Naive B cell (primary cell): Measurements from ENCODE around the gene TMEM186. TPM values are rescaled to one million over a fixed set of nuclear protein-coding genes. Genes with fewer than 3 reads are reported as not detected.
"Not testable (repeated sequence)": the region's sequence is repeated elsewhere in the genome, so short reads cannot be mapped to it uniquely, and the experiment has no call there.

Source experiments
- ATAC-seq, 2 donors: fragments of 150-1000 bp; cut with Tn5 transposase; 2 replicates each; pipeline ENCODE4 v1.10.0; 2021; ENCODE audit warnings: low read depth in 2 of 2, mild to moderate bottlenecking in 2 of 2, moderate library complexity in 2 of 2
- DNase-seq: peaks from one replicate; pipeline ENCODE4 v3.0.0; 2022
- H3K27ac Mint-ChIP-seq, 6 donors: one replicate each; pipeline ENCODE4 v1.8.0; 2020 to 2022; ENCODE audit warnings: mild to moderate bottlenecking in 6 of 6, mixed read lengths in 6 of 6, moderate library complexity in 5 of 6, inconsistent platforms in 2 of 6
- H3K27me3 Mint-ChIP-seq, 3 donors: one replicate each; pipeline ENCODE4 v1.8.0; 2021 to 2022; ENCODE audit warnings: mixed read lengths in 3 of 3, mild to moderate bottlenecking in 1 of 3
- H3K36me3 Mint-ChIP-seq, 2 donors: one replicate each; pipeline ENCODE4 v1.8.0; 2020 to 2022; ENCODE audit warnings: mixed read lengths in 2 of 2, inconsistent platforms in 1 of 2, mild to moderate bottlenecking in 1 of 2
- H3K4me1 Mint-ChIP-seq, 3 donors: one replicate each; pipeline ENCODE4 v1.8.0; 2020 to 2022; ENCODE audit warnings: mixed read lengths in 3 of 3, inconsistent platforms in 1 of 3, mild to moderate bottlenecking in 1 of 3, moderate library complexity in 1 of 3
- H3K4me3 Mint-ChIP-seq, 8 donors: one replicate each; pipeline ENCODE4 v1.8.0; 2020 to 2022; ENCODE audit warnings: mild to moderate bottlenecking in 8 of 8, mixed read lengths in 8 of 8, moderate library complexity in 8 of 8, inconsistent platforms in 2 of 8
- H3K9me3 Mint-ChIP-seq, 7 donors: one replicate each; pipeline ENCODE4 v1.8.0; 2020 to 2022; ENCODE audit warnings: mixed read lengths in 7 of 7, mild to moderate bottlenecking in 5 of 7, inconsistent platforms in 2 of 7, moderate library complexity in 1 of 7
- polyA plus RNA-seq, 6 donors: library from polyadenylated mRNA; unstranded; fragments of 300-500 nt; fragmentation: Illumina TruSeq; gene quantifications; one replicate each; pipeline ENCODE4 v1.2.3, GENCODE V29; 2021; ENCODE audit warnings: low read depth in 6 of 6

TMEM186 gene
- 10 to 100 TPM; 10.3 to 18.9 (median 17.1) TPM for polyA plus RNA-seq

GRCh38 chr16:8797364-8798173 lies at the start of gene TMEM186, which contains the start of gene PMM2:
TSS of gene TMEM186 (minus strand) at chr16:8797639. CDS start at chr16:8797614, 25 bp downstream.
TSS of gene PMM2 (plus strand) at chr16:8797839. CDS start at chr16:8797883, 44 bp downstream.
- no peaks in the 10 kb centered on the region for H3K36me3 Mint-ChIP-seq
- H3K27me3 Mint-ChIP-seq: no peaks in the 10 kb centered on the region
- H3K9me3 Mint-ChIP-seq: no peaks in the 10 kb centered on the region
- peaks cover 25 to 61% (median 27%) of the 10 kb centered on the region in 3 donors for H3K4me1 Mint-ChIP-seq
- H3K27ac Mint-ChIP-seq: peak within 1 kb of the TSS; percentile 91 to 98 (median 96)
- DNase-seq (peak; percentile 95), ATAC-seq (peak; percentile 95 to 96)
- H3K4me3 Mint-ChIP-seq: peak within 1 kb of the TSS; percentile 93 to 99 (median 98)

- Mint-ChIP-seq H3K36me3 (peaks cover 0 to 11% of the 10 kb centered on the region in 2 donors), H3K27me3 (no peaks in the 10 kb centered on the region), H3K9me3 (no peaks in the 10 kb centered on the region), H3K4me3 (no peak overlapping the region), H3K27ac (no peak overlapping the region), H3K4me1 (peaks cover 28 to 44% (median 32%) of the 10 kb centered on the region in 3 donors)
- ATAC-seq (no peak), DNase-seq (no peak)
Observed at GRCh38 chr16:8847145-8847544, 49.7 kb upstream of the TMEM186 start.

GRCh38 chr16:8846401-8846932 lies 49.0 kb upstream of the TMEM186 start:
- H3K27ac Mint-ChIP-seq: peak overlapping the region in 1 of 6 donors; percentile 81
- H3K4me1 Mint-ChIP-seq: peaks cover 29 to 44% (median 30%) of the 10 kb centered on the region in 3 donors
- H3K27me3 Mint-ChIP-seq: no peaks in the 10 kb centered on the region
- DNase-seq (no peak), ATAC-seq (no peak)
- H3K36me3 Mint-ChIP-seq: peaks cover 0 to 11% of the 10 kb centered on the region in 2 donors
- H3K4me3 Mint-ChIP-seq: no peak overlapping the region
- no peaks in the 10 kb centered on the region for H3K9me3 Mint-ChIP-seq

- H3K27ac Mint-ChIP-seq: peak overlapping the region in 2 of 6 donors; percentile 78 to 89
- peaks cover 22 to 42% (median 29%) of the 10 kb centered on the region in 3 donors for H3K4me1 Mint-ChIP-seq
- DNase-seq (no peak), ATAC-seq (no peak)
- peaks cover 0 to 11% of the 10 kb centered on the region in 2 donors for H3K36me3 Mint-ChIP-seq
- no peaks in the 10 kb centered on the region for H3K9me3 Mint-ChIP-seq
- H3K27me3 Mint-ChIP-seq: no peaks in the 10 kb centered on the region
- H3K4me3 Mint-ChIP-seq: no peak overlapping the region
Observed at GRCh38 chr16:8845699-8846298, 48.4 kb upstream of the TMEM186 start.

- ATAC-seq, H3K27me3 Mint-ChIP-seq, DNase-seq, H3K36me3 Mint-ChIP-seq, H3K4me3 Mint-ChIP-seq, H3K9me3 Mint-ChIP-seq: not testable (repeated sequence)
- H3K4me1 Mint-ChIP-seq: peaks cover 8 to 32% (median 16%) of the 10 kb centered on the region in 3 donors
- peak overlapping the region in 1 of 6 donors; percentile 77 for H3K27ac Mint-ChIP-seq
Observed at GRCh38 chr16:8843296-8843695, 45.9 kb upstream of the TMEM186 start.

- peak overlapping the region in 3 of 6 donors; percentile 51 to 82 (median 78) for H3K27ac Mint-ChIP-seq
- H3K9me3 Mint-ChIP-seq, DNase-seq, H3K27me3 Mint-ChIP-seq, ATAC-seq, H3K4me3 Mint-ChIP-seq, H3K36me3 Mint-ChIP-seq: not testable (repeated sequence)
- H3K4me1 Mint-ChIP-seq: peaks cover 8 to 32% (median 16%) of the 10 kb centered on the region in 3 donors
Observed at GRCh38 chr16:8842016-8842415, 44.6 kb upstream of the TMEM186 start.

GRCh38 chr16:8837594-8837993 lies 40.2 kb upstream of the TMEM186 start:
- ATAC-seq, H3K27ac Mint-ChIP-seq, H3K36me3 Mint-ChIP-seq, H3K4me3 Mint-ChIP-seq, DNase-seq, H3K27me3 Mint-ChIP-seq, H3K9me3 Mint-ChIP-seq: not testable (repeated sequence)
- peaks cover 0 to 17% (median 12%) of the 10 kb centered on the region in 3 donors for H3K4me1 Mint-ChIP-seq

GRCh38 chr16:8836797-8837196 lies 39.4 kb upstream of the TMEM186 start:
- H3K27ac Mint-ChIP-seq, DNase-seq: not testable (repeated sequence)
- peaks cover 0 to 14% (median 7%) of the 10 kb centered on the region in 3 donors for H3K4me1 Mint-ChIP-seq

GRCh38 chr16:8832717-8833105 lies 35.3 kb upstream of the TMEM186 start:
- H3K27ac Mint-ChIP-seq: peak overlapping the region in 1 of 6 donors; percentile 73
- no peaks in the 10 kb centered on the region for H3K27me3 Mint-ChIP-seq
- no peak for DNase-seq
- no peaks in the 10 kb centered on the region for H3K9me3 Mint-ChIP-seq
- H3K4me1 Mint-ChIP-seq: peaks cover 0 to 19% (median 7%) of the 10 kb centered on the region in 3 donors
- ATAC-seq: no peak
- no peak overlapping the region for H3K4me3 Mint-ChIP-seq
- peaks cover 0 to 14% of the 10 kb centered on the region in 2 donors for H3K36me3 Mint-ChIP-seq

More at GRCh38 chr16:8836797-8837196, 39.4 kb upstream of the TMEM186 start:
- not testable (repeated sequence) for H3K36me3 Mint-ChIP-seq, H3K9me3 Mint-ChIP-seq, H3K27me3 Mint-ChIP-seq, ATAC-seq, H3K4me3 Mint-ChIP-seq

- Mint-ChIP-seq H3K4me3 (peak overlapping the region in 1 of 8 donors; percentile 18), H3K4me1 (peaks cover 0 to 19% (median 7%) of the 10 kb centered on the region in 3 donors)
Observed at GRCh38 chr16:8831871-8832716, 34.7 kb upstream of the TMEM186 start.

GRCh38 chr16:8831450-8831849 lies 34.0 kb upstream of the TMEM186 start:
- Mint-ChIP-seq H3K4me1 (peaks cover 0 to 19% (median 7%) of the 10 kb centered on the region in 3 donors), H3K27me3 (no peaks in the 10 kb centered on the region), H3K4me3 (no peak overlapping the region), H3K9me3 (no peaks in the 10 kb centered on the region), H3K36me3 (peaks cover 0 to 14% of the 10 kb centered on the region in 2 donors), H3K27ac (peak overlapping the region in 1 of 6 donors; percentile 23)
- DNase-seq (no peak), ATAC-seq (no peak)

More at GRCh38 chr16:8831871-8832716, 34.7 kb upstream of the TMEM186 start:
- DNase-seq (no peak), ATAC-seq (no peak)
- Mint-ChIP-seq H3K27ac (peak overlapping the region in 2 of 6 donors; percentile 4 to 23), H3K36me3 (peaks cover 0 to 14% of the 10 kb centered on the region in 2 donors), H3K9me3 (no peaks in the 10 kb centered on the region), H3K27me3 (no peaks in the 10 kb centered on the region)

GRCh38 chr16:8828541-8829165 lies 31.2 kb upstream of the TMEM186 start:
- Mint-ChIP-seq H3K4me1 (peaks cover 0 to 16% (median 2%) of the 10 kb centered on the region in 3 donors), H3K4me3 (no peak overlapping the region), H3K36me3 (peaks cover 0 to 14% of the 10 kb centered on the region in 2 donors), H3K27me3 (no peaks in the 10 kb centered on the region), H3K9me3 (no peaks in the 10 kb centered on the region), H3K27ac (peak overlapping the region in 1 of 6 donors; percentile 13)
- DNase-seq (no peak), ATAC-seq (no peak)
